HG02885 (cell line): Measurements from ENCODE around the gene ENTR1.
A peak's percentile ranks its signal among the peaks of the same experiment; 100 is the strongest.

Experiments
- ATAC-seq: cut with Tn5 transposase; IDR thresholded peaks from one replicate; pipeline ENCODE4 v1.9.1; 2021; ENCODE audit warnings: mild to moderate bottlenecking; ENCODE audit not compliant: unreplicated experiment, poor library complexity

The ENTR1 gene

GRCh38 chr9:136399176-136400037, 11.0 kb downstream of the ENTR1 start:
- peak; percentile 27 for ATAC-seq

GRCh38 chr9:136398286-136398685, 12.1 kb downstream of the ENTR1 start:
- no peak for ATAC-seq

GRCh38 chr9:136397643-136398042, 12.8 kb downstream of the ENTR1 start:
- ATAC-seq = no peak

- ATAC-seq = no peak
Measured at GRCh38 chr9:136396219-136396515, 14.2 kb downstream of the ENTR1 start.

- no peak for ATAC-seq
Measured at GRCh38 chr9:136395345-136396218, 14.8 kb downstream of the ENTR1 start.

GRCh38 chr9:136395020-136395340, 15.4 kb downstream of the ENTR1 start:
- no peak for ATAC-seq

- ATAC-seq = no peak
Measured at GRCh38 chr9:136394312-136395019, 15.9 kb downstream of the ENTR1 start.

- ATAC-seq = no peak
Measured at GRCh38 chr9:136393531-136393930, 16.9 kb downstream of the ENTR1 start.

GRCh38 chr9:136392538-136393449, 17.6 kb downstream of the ENTR1 start:
- ATAC-seq = no peak

GRCh38 chr9:136391737-136392537, 18.5 kb downstream of the ENTR1 start:
- no peak for ATAC-seq

- no peak for ATAC-seq
Measured at GRCh38 chr9:136389396-136389795, 21.0 kb downstream of the ENTR1 start.

- no peak for ATAC-seq
Measured at GRCh38 chr9:136387217-136387616, 23.2 kb downstream of the ENTR1 start.

- no peak for ATAC-seq
Measured at GRCh38 chr9:136386018-136386417, 24.4 kb downstream of the ENTR1 start.

- no peak for ATAC-seq
Measured at GRCh38 chr9:136385015-136385414, 25.4 kb downstream of the ENTR1 start.

- no peak for ATAC-seq
Measured at GRCh38 chr9:136383436-136383835, 27.0 kb downstream of the ENTR1 start.

- no peak for ATAC-seq
Measured at GRCh38 chr9:136381966-136382513, 28.4 kb downstream of the ENTR1 start.

GRCh38 chr9:136381311-136381710, 29.1 kb downstream of the ENTR1 start:
- ATAC-seq = no peak

GRCh38 chr9:136380381-136380780, 30.0 kb downstream of the ENTR1 start:
- no peak for ATAC-seq

GRCh38 chr9:136379891-136380290, 30.5 kb downstream of the ENTR1 start:
- no peak for ATAC-seq
